Measurements from ENCODE around the gene ANKRD44. TPM values are rescaled to one million over a fixed set of nuclear protein-coding genes. Genes with fewer than 3 reads are reported as not detected.

ANKRD44 gene
- total RNA-seq, 1 experiment from 2014 or later: 34.6 TPM

DNA sequence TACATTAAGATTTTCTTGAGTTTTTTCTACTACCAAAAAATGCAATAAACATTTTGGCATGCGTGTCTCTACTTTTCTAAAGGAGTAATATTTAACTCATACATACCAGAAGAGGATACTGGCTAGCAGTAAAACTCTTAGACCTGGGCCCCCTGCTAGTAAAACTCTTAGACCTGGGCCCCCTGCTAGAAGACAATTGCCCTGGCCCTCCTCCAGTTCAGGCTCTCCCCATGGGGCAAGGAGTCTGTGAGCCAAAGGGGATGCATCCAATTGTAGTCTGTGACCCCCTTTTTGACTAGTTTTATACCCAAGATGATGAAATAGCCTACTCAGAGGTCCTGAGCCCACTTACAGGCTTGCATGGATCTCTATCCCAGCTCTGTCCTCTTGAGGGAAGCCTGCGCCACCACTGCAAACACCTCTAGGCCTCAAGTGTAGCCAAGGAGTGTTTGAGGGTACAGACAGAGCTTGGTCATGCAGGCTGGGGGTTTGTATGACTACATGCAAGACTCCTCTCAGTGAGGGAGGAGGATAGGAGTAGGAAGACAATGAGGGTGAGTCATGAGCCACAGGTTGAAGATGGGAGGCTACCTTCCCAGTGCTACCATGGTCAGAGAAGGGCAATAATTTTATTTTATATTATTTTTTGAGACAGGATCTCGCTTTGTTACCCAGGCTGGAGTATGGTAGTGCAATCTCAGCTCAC is 338.9 kb downstream of the ANKRD44 start:
- in situ Hi-C loops (cut with HindIII; ENCODE audit: low pct_unique_long_range_greater_than_20kb, low sequenced_read_pairs): no loop called here
- no peak for DNase-seq (ENCODE audit: low read depth, low spot score)

DNA sequence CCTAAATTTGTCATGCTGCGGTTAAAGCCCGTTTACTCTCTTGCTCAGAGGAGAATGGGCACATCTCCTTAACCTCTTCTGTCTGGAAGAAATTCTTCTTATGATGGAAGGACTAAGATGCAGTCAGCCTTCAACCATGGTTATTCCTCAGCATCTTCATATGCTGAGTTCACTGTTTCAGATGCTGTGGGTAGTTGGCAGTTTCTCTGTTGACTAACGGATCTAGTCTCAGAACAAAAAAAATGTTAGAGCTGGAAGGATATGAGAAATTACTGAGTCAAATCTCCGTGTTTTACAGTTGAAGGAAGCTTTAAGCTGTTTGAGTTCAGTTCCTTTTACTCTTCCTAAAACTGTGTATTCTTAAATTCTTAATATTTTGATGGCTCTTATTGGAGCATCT is 340.5 kb downstream of the ANKRD44 start:
- in situ Hi-C loops (cut with HindIII; ENCODE audit: low pct_unique_long_range_greater_than_20kb, low sequenced_read_pairs): no loop called here
- DNase-seq (ENCODE audit: low read depth, low spot score): no peak

DNA sequence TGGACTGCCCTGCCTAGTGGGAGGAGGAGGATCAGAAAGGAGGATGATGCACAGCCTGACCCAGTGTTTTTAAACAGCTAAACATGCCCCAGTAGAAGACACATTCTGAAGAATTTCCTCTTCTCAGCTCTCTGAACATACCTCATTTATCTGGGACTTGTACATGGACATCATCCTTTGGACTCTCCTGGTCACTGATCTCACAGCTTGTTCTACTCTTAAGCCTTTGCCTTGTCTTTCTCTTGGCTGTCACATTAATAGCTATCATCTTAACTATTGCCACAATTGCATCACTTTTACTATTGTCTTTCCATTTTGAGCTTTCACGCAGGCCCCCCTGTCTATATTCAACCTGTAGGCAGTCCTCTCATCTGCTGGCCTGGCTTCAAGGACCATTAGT is 342.1 kb downstream of the ANKRD44 start:
- no peak for DNase-seq (ENCODE audit: low read depth, low spot score)
- in situ Hi-C loops (cut with HindIII; ENCODE audit: low pct_unique_long_range_greater_than_20kb, low sequenced_read_pairs): no loop called here

- in situ Hi-C loops (cut with HindIII; ENCODE audit: low pct_unique_long_range_greater_than_20kb, low sequenced_read_pairs): no loop called here
- no peak for DNase-seq (ENCODE audit: low read depth, low spot score)
Observed at GRCh38 chr2:196967775-196968174, 342.8 kb downstream of the ANKRD44 start.

GRCh38 chr2:196967116-196967515 is 343.5 kb downstream of the ANKRD44 start:
- peak; percentile 30 for DNase-seq (ENCODE audit: low read depth, low spot score)
- in situ Hi-C loops (cut with HindIII; ENCODE audit: low pct_unique_long_range_greater_than_20kb, low sequenced_read_pairs): no loop called here

GRCh38 chr2:196966061-196966460 is 344.5 kb downstream of the ANKRD44 start:
- DNase-seq (ENCODE audit: low read depth, low spot score): no peak
- in situ Hi-C loops (cut with HindIII; ENCODE audit: low pct_unique_long_range_greater_than_20kb, low sequenced_read_pairs): no loop called here

DNA sequence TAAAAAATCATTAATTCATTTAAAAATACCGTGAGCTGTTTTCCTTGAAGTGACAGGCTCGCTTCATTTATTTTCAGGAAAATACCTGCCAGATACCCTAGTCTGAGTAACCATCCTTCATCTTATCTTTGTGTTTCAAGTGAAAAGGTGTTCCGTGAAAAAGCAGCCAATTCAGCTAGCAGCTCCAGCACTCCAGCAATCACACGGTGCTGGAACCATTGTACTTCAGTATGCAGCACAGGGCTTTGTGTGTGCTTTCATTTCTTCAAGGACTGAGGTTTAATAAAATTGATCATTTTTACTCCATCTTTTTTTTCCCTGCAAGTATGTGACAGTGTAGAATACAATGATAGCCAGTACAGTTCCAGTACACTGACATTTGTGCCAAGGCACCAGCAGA is 344.9 kb downstream of the ANKRD44 start:
- DNase-seq (ENCODE audit: low read depth, low spot score): no peak
- in situ Hi-C loops (cut with HindIII; ENCODE audit: low pct_unique_long_range_greater_than_20kb, low sequenced_read_pairs): no loop called here

DNA sequence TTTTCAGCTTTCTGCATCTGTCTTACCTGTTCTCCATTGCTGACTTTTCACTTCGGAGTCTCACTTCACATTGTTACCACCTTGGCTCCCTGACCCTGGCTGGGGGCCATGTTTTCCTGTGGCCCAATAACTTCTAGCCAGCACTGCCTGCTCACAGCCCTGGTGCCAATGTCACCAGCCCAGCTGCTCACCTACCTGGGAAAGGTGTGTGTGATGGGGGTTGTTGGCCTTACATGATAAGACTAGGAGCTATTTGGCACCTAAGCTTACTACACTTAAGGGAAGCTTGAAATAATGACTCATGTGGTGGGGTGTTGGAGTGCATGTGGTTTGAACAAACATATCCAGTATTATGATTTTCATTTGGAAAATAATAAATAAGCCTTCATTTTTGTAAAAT is 346.6 kb downstream of the ANKRD44 start:
- in situ Hi-C loops (cut with HindIII; ENCODE audit: low pct_unique_long_range_greater_than_20kb, low sequenced_read_pairs): no loop called here
- DNase-seq (ENCODE audit: low read depth, low spot score): no peak

DNA sequence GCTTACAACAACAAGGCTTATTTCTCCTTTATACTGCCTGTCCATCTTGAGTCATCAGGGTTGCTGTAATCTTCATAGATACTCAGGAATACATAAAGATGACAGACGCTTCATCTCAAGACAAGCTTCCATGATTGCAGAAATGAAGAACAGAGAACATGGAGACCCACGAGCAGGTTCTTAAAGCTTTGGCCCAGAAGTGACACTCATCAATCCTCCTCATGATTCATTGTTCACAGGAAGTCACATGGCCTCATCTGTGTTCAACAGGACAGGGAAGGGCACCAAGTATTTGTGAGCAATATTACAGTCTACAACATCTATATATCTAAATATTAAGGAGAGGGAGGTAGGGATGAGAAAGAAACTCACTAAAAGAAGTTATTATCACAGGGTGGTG is 347.5 kb downstream of the ANKRD44 start:
- in situ Hi-C loops (cut with HindIII; ENCODE audit: low pct_unique_long_range_greater_than_20kb, low sequenced_read_pairs): no loop called here
- DNase-seq (ENCODE audit: low read depth, low spot score): no peak

DNA sequence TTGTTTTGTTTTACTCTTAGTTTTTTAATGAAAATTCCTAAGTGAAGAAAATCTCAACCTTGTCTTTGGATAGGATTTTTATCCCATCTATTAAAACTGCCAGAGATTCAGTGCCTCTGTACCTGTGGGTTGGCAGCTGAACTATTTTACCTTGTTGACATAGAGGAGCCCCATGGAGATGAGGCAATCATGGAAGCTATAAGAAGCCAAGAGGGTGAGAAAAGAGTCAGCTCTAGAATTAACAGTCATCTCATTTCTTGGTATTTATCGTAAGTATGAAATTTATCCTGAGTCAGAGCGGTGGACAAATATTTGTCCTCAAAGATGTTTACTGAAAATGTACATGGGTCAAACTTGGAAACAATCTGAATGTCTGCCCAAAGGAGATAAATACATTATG is 348.3 kb downstream of the ANKRD44 start:
- in situ Hi-C loops (cut with HindIII; ENCODE audit: low pct_unique_long_range_greater_than_20kb, low sequenced_read_pairs): no loop called here
- DNase-seq (ENCODE audit: low read depth, low spot score): no peak

GRCh38 chr2:196961889-196962288 is 348.7 kb downstream of the ANKRD44 start:
- in situ Hi-C loops (cut with HindIII; ENCODE audit: low pct_unique_long_range_greater_than_20kb, low sequenced_read_pairs): no loop called here
- no peak for DNase-seq (ENCODE audit: low read depth, low spot score)

DNA sequence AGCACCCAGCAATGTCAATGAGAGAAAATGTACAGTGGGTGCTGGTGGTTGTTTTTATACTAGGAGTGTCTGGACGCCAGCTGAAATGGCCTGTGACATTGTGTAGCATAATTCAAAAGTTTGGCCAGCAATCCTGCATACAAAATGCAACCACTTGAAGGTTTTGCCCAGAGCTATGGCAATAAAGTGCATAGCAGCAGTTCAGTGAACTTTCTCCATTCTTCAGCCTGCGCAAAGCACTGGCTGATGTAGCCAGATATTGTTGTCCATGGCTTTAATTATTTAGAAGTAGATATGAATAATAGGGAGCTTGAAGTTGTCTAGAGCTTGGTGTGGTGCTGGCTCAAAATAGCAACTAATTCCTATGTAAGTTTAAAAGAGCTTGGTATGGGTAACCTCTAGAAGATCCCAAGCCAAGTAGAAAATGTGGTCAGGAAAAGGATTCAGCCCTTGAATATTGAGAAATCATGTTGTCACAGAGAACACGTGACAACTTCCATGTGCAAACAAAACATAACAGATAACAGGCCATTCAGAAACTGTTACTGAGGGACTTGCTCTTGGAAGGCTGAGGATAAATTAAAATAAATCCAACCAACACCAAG is 350.7 kb downstream of the ANKRD44 start:
- in situ Hi-C loops (cut with HindIII; ENCODE audit: low pct_unique_long_range_greater_than_20kb, low sequenced_read_pairs): no loop called here
- no peak for DNase-seq (ENCODE audit: low read depth, low spot score)

GRCh38 chr2:196959281-196959680 is 351.3 kb downstream of the ANKRD44 start:
- in situ Hi-C loops (cut with HindIII; ENCODE audit: low pct_unique_long_range_greater_than_20kb, low sequenced_read_pairs): no loop called here
- DNase-seq (ENCODE audit: low read depth, low spot score): no peak

- in situ Hi-C loops (cut with HindIII; ENCODE audit: low pct_unique_long_range_greater_than_20kb, low sequenced_read_pairs): no loop called here
- DNase-seq (ENCODE audit: low read depth, low spot score): no peak
Observed at GRCh38 chr2:196957881-196958525, 352.6 kb downstream of the ANKRD44 start.

- in situ Hi-C loops (cut with HindIII; ENCODE audit: low pct_unique_long_range_greater_than_20kb, low sequenced_read_pairs): no loop called here
- DNase-seq (ENCODE audit: low read depth, low spot score): no peak
Observed at GRCh38 chr2:196957442-196957841, 353.1 kb downstream of the ANKRD44 start.

GRCh38 chr2:196956069-196956468 is 354.5 kb downstream of the ANKRD44 start:
- in situ Hi-C loops (cut with HindIII; ENCODE audit: low pct_unique_long_range_greater_than_20kb, low sequenced_read_pairs): no loop called here
- no peak for DNase-seq (ENCODE audit: low read depth, low spot score)

DNA sequence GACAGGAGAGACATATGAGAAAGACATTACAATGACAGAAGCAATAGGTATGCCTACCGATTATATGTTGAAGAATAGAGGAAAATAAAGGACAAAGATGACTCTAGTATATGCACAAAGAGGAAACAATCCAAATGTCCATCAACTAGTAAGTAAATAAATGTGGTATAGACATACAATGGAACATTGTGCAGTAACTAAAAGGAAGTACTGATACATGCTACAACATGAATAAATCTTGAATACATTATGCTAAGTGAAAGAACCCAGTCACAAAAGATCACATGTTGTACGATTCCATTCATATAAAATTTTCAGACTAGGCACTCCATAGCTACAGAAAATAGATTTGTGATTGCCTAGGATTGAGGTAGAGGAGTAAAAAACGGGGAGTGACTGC is 355.5 kb downstream of the ANKRD44 start:
- DNase-seq (ENCODE audit: low read depth, low spot score): peak; percentile 54
- in situ Hi-C loops (cut with HindIII; ENCODE audit: low pct_unique_long_range_greater_than_20kb, low sequenced_read_pairs): no loop called here

DNA sequence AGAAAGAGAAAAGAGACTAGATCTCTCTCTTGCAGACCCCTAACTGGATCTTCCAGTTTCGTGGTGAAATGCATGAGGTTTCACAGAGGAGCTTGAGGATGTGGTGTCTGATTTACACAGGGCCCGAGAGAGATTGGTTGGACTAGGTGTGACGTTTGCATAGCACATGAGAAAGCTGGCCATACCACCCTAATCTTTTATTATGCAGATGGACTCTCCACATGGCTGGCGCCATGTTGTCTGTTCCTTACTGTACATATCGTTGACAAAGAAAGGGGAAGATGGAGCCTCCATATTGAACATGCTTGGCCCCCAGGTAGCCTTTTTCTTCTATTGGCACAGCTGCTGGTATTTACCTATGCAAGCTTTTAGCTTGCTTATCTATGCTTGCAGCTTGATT is 356.6 kb downstream of the ANKRD44 start:
- no peak for DNase-seq (ENCODE audit: low read depth, low spot score)

DNA sequence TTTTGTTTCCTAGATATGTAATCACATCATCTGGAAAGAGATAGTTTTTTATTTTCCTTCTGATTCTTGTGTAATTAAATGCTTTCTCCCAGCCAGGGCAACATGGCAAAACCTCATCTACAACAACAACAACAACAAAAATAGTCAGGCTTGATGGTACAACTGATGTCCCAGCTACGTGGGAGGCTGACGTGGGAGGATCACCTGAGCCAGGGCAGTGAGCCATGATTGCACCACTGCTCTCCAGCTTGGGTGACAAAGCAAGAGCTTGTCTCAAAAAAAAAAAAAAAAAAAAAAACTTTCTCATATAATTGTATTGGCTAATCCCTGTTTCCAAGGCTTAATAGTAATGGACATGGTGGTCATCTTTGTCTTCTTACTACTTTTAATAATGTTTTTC is 357.6 kb downstream of the ANKRD44 start:
- in situ Hi-C loops (cut with HindIII; ENCODE audit: low pct_unique_long_range_greater_than_20kb, low sequenced_read_pairs): no loop called here

More for the DNA sequence above, 356.6 kb downstream of the ANKRD44 start:
- in situ Hi-C loops (cut with HindIII; ENCODE audit: low pct_unique_long_range_greater_than_20kb, low sequenced_read_pairs): no loop called here

More for the DNA sequence above, 357.6 kb downstream of the ANKRD44 start:
- no peak for DNase-seq (ENCODE audit: low read depth, low spot score)

Measured in SK-MEL-5 (cell line).